GM19468 (cell line): ENCODE measurements around the gene SIX1.

Experiments used
- ATAC-seq: cut with Tn5 transposase; IDR thresholded peaks from one replicate; pipeline ENCODE4 v1.9.1; 2021; ENCODE audit warnings: mild to moderate bottlenecking, moderate library complexity, moderate number of reproducible peaks; ENCODE audit not compliant: unreplicated experiment; ENCODE audit errors: extremely low read depth

Gene SIX1

DNA sequence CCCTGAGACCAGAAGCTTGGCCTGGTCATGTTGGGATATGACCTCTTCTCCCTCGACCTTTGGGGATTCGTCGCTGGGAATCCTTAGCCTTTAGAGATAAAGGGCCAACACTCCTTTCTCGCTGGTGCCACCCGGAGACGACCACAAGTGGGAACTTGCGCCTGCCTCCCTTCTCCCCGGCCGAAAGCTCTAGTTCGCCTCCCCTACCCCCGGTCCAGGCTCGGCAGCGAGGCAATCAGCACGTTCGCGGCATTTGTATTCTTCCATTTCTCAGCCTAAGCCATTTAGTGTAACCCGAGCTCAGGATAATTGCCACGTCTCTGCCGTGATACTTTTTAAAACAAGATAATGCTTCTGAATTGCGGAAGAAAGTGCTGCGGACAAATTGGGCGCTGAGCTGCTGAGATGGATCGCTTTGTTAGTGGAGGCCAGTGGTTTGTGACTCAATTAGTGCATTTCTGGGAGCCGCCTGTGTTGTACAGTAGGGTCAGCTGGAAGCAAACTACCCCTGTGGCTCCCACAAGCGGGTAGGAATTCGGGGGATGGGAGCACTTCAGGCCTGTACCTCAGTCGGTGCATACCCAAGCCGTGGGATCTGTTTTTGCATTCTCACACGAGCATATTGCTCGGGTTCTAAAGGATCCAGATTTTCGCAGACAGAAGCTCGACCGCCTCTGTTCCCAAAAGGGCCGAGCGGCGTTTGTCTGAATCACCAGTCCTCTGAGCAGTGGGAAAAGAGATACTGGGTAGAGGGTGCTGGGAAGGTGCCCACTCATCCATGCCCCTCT lies 6.8 kb upstream of the SIX1 start:
- no peak for ATAC-seq

DNA sequence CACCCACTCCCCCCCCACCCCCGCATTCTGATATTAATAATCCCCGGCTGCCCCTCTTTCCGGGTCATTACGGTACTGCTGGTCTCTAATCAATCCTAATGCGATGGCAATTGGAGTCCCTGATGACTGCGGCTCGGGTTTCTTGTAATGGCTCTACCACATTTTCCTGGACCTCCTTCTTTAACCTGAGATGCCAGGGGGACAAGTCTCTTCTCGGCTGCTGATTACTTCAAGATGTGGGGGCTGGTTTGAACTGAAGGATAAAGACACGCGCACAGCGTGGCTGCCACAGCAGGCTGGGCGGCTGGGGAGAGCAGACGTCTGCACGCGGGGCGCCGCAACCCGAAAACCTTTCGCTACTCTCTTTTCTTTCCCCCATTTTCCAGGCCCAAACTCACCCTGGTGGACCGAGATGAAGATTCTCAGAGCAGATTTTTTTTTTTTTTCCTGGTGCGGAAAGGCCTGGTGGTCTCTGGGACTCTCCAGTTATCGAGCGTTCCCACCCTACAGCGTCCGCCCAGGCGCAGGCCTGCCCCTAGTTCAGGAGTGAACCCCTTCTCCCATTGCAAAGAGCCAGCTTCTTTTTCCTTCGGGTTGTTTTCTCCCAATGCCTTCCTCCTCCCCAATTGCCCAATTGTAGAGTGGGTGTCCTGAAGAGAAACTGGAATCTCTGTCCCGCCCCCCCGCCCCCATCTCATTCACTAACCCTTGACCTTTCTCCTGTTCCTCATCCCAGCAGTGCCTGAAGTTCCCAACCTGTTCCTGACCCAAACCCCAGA lies 6.0 kb upstream of the SIX1 start:
- no peak for ATAC-seq

DNA sequence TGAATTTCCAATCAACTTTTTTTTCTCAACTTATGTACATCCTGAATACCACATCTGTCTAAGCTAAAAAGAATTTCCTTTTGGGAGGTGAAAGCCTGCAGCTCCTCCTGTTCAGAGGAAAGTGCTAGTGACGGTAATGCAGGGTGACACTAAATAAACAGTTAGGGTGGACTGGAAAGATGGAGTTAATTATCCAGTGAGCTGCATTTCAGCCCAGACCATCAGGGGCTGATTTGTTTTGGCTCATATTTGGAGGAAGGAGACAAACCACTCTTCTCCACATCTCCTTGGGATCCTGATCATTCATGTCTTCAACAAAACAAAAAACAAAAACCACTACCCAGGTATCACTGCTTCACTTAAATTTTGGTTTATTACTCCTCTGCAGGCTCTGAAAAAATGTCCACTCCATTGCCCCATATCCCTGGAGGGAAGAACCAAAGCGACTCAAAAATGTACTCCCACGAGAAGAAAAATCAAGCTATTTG lies 5.1 kb upstream of the SIX1 start:
- ATAC-seq: no peak

DNA sequence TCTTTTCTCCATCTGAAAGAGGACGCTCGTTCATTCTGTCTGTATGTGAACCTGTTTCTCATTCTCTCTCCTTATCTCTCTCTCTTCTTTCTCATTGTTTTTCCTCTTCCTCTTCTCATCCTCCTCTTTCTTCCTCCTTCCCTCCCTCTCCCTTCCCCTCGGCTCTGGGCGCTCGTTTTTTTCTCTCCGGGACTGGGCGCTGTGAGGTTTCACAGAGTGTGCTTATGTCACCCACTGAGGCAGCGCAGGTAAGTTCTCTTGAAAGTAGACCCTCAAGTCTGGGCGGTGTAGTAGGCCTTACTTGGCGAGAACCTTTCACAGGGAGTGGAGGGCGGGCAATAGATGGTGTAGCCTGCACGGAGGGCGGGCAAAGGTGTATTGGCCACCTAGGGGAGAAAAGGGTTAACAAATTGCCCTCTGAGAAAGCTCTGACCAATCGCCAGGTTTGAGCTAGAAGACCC lies 4.5 kb upstream of the SIX1 start:
- no peak for ATAC-seq

DNA sequence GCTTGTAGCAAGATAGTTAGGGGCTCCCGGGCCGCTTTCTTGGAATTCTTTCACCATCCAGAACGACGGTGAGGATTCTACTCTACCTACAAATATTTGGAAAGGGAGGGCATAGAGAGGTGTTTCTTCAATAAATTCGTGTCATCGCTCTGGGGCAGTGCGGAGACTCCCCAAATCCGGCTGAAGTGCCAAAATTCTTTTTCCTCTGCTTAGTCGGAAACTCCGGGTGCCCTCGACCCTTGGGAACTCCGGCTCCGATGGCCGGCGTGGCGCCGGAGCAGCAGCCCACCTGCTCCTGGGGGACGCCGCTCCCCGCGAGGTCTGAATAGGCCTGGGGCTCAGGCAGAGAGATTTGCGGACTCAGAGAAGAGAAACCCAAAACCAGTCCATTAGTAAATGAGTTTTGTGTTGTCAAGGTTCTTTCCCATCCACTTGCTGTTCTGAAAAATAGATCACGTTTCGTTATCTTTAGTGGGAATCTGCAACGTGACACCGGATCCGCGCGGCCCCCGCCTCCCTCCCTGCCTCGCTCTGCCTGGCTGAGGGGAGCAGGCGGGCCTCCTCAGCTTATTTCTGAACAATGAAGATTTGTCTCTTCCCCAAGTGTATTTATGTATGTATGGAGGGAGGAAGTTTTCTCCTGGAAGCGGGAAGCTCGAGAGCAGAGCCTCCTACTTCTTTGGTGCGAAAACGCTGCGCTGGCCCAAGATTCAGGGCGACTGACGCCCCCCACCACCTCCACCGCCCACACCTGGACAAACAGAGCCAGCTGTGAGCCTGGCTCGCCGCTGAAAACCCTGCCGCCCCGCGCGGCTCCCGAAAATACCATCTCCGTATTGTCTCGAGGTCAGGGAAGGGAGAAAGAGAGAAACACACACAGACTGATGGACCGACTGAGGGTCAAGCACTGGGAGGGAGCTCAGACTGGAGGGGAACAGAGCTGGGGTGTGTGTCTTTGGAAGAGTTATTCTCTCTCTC lies 3.7 kb upstream of the SIX1 start:
- no peak for ATAC-seq

DNA sequence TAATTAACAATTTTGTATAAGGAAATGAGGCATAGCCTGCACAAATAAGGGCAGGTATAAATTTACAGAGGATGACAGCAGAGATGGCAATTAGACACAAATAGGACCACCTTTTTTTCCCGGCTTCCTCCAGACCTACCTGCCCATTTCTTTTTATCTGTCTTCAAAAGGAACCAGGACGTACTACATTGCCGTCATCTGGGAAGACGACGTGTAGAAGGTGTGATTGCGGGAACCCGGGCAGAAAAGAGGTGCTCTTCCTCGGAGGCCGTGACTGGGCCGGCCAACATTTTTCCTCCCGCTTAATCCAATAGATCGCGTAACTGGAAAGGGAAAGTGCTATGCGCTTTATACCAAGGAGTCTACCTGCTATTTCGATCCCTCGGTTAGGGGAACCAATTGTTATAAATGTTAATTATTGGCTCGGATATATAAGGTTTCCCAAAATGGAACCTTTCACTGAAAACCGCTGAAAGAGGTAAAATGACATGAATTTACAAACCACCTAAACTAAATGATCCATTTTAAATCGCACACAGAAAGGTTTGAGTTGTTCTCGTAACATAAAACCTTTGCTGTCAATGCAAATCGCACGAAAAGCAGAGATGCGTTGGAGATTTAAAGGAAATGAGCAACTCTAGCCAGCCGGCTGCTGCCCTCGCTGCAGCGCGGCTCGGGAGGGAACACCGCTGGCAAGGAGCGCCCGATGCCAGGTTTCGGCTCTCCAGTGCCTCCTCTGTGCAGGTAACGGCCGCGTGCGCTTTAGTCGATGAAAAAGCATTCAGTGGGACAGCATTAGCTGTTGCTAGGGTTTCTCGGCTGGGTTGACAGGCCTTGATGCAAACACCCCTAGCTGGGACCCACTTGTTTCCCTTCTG lies 2.8 kb upstream of the SIX1 start:
- ATAC-seq: no peak

DNA sequence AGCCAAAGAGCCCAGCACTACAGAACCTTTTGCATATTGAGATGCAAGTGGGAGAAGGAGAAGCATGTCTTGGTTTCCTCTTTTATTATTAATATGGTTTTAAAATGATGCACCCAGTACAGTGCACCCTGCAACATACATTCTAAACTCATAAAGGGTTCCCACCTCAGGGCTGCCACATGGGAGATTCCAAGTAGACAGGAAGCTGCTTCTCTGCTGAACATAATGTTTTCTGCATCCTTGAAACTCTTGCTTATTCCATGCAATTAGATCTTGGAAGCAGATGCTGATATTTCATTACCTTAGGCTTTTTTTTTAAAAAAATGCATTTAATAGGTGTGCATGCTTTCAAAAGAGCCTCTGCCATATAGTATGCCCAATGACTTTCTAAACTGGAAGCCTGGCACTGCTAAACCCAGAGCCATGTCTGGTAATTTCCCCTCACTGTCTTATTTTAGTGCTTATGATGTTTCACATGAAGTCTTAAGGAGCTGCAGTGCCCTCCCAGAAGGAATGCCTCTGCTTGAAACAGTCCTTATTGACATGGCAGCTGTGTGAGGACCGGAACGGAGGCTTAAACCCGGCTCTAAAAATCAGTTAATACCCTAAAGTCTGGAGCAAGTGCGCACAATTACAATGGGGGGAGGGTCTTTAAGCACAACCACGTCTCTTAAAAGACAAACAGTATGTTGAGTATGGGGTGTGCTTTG lies 2.0 kb upstream of the SIX1 start:
- ATAC-seq: no peak

DNA sequence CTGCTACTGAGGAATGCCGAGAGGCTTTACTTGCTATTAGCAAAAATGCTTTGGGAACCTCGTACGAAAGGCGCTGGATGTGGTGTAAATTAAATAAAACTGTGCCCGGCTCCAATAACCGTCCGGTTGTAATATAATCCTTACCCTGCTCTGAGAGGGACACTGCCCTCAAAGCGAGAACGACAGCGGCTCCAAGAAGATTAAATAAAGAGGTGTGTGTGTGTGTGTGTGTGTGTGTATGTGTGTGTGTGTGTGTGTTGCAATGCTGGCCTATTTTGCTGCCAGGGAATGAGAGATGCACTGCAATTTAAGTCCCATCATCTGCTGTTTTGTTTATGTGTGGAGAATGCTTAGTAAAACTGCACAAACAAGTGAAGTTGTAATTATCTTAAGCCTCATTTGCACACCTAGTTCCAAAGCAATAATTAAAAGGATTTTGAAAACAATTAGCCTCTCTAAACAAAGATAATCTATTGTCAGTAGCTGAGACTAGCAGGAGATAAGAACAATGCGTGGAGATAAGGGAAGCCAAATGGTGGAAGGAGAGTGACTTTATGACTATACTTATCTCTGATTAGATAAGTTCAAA lies 1.2 kb upstream of the SIX1 start:
- ATAC-seq: no peak

DNA sequence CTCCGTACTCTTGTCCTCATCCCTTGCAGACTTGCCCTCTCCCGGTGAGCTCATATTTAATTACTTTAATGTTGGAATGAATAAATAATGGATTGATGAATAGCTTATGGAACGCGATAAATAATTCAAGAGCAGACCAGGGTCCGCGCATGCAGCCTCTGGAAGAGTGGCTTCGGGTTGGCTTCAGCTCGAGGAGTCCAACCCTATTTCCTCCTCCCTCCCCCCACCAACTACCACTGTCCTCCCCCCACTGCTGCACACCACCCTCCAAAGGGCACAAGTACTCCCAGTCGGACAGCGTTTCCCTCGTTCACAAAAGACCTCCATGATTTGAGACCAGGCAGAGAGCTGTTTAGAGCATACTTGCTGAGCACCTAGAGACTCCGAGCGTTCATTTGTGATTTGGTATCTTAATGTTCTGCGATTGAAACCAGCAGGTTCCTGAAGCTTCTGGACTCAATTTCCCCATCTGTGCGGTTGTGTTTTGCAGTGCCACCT lies 647 bp upstream of the SIX1 start:
- no peak for ATAC-seq

DNA sequence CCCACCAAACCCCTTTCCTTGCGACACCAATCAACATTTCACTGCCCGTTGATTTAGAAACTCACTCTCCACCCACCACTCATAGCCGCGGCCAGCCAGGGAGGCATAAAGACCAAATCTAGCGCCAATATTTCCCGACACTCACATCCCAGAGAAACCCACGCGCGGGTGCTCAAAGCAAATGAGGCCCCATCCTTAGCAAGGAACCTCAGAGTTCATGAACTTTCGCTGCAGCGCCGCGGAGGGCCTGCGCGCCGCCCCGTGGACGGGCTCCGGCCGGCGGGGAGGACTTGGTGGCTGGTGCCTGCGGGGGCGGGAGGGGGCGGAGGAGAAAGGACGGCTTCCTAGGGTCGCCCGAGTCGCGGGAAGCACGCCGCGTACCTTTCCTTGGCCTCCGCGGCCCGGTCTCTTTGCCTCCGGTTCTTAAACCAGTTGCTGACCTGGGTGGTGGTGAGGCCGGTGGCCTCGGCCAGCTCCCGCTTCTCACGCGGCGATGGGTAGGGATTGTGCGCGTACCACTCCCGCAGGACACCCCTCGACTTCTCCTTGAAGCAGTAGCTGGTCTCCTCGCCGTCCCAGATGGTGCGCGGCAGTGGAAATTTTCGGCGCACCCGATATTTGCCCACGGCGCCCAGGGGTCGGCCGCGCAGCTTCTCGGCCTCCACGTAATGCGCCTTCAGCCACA lies 886 bp downstream of the SIX1 start:
- ATAC-seq: no peak

DNA sequence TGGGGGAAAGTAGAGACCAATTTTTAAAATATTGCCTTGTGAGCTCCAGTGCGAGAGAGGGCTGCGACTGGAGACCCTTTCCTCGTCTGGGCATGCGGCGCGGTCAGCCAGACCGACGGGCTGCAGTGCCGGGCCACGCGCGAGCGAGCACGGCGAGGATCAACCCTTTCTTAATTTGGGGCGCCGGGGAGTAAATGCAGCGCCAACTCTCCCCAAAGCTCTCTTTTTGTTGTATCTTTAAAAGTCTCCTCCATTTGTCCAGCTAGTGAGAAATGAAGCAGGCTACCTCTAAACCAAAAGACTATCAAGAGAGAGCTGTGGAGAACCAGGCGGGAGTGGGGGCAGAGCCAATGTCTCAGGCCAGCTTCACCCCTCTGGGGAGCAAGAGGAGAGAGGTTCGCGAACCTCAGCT lies 1.4 kb downstream of the SIX1 start:
- ATAC-seq: no peak

DNA sequence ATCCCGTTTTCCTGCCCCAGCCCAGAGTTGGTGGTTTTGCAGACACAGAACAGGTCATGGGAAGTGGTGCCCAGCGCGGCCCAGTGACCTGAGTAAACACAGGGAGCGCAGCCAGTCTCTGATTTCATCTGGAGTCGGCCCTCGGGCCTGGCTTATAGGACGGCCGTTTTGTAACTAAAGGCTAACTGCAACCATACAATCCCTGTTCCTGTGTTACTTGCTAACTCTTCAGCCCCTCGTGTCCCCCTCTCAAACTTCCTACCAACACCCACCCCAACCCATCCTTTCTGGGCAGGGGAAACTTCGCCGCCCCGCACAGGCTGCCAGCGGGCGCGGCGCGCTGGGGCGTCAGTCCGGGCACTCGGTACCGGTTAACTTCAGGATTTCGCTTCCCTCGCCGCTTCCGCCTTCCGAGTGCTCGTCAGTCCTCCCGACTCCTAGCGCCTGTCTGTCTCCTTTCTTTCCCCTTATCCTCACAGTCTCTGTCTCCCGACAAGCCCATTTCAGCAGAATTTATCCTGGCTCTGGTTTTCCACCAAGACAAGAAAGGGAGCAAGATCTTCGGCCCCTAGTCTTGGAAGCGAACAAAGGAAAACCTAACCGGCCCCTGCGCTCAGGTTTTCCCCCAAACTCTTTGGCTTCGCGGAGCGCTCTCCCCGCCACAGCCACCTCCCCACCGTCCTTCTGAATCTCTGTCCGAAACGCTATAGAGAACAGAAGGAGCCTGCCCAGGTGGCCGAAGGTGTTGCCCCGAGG lies 2.0 kb downstream of the SIX1 start:
- no peak for ATAC-seq

DNA sequence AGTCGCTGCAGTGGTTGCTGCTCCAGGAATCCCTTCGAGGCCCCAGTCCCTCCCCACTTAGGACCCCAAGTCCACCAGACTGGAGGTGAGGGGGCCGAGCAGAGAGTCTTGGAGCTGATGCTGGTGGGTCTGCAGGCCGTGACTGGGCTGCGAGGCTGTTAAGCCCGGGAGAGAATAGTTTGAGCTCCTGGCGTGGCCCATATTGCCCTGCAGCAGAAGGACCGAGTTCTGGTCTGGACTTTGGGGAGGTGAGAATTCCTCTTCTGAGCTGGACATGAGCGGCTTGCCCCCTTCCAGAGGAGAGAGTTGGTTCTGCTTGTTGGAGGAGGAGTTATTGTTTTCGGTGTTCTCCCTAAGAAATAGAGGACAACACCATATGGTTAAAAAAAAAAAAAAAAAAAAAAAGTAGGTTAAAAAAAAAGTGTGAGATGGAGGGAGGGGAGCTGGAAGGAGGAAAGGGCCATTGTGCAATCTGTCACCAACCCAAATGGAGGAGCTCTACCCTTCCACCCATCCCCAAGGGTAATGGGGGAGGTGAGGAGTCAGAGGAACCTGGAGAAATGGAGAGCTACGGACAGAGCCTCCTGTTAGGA lies 3.0 kb downstream of the SIX1 start:
- ATAC-seq: no peak

DNA sequence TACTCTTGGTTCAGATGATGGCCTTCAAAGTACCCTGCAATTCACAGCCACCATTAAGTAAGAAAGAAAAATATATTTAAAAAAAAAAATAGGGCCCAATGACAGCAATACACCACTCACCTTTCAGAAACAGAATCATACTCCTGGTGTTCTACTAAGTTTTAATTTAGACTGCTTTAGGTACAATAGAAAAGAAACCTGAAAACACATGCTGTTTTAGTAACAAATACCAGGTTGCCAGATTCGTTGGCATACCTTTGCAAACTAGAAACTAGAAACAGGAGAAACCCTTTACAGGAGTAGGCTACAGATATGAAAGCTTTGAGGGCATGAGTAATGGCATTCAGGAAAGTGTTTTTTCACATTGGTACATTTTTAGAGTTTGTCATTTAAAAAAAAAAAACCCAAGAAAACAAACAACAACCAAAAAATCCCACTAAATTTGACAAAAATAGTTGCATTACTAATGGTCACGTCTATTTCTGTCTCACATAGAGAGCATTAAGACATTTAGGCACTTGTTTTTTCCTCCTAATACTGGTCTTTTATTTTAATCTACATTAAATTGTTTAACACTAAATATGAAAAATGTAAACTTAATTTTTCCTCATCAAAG lies 4.0 kb downstream of the SIX1 start:
- ATAC-seq: no peak

DNA sequence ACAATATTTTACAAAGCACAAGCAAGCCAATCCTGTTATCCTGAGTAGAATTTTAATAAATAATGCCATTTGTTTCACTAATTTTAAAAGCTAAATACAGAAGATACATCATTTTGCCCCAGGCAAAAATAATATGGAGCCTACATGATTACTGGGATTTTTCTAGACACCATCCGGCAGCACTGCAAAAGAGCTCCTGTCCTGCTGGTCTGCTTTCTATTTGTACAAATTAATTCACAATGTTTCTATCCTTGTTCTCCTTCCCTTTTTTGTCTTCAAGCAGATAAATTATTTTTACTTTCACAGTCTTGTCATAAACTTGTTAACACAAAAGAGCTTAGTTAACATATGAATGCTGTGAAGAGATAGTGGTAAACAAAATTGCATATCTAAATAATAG lies 4.6 kb downstream of the SIX1 start:
- ATAC-seq: no peak
